ENCODE data around the gene INKA1. TPM values are rescaled to one million over a fixed set of nuclear protein-coding genes. Genes with fewer than 3 reads are reported as not detected.
A peak's percentile ranks its signal among the peaks of the same experiment; 100 is the strongest.

INKA1 gene
- total and polyA plus RNA-seq, 9 of the 15 experiments (the other 6 are each of a cell fraction or from before 2014, with no cell fraction given): 0.55 to 13.9 (median 6.7) TPM

- TF ChIP-seq, protein P1, sequence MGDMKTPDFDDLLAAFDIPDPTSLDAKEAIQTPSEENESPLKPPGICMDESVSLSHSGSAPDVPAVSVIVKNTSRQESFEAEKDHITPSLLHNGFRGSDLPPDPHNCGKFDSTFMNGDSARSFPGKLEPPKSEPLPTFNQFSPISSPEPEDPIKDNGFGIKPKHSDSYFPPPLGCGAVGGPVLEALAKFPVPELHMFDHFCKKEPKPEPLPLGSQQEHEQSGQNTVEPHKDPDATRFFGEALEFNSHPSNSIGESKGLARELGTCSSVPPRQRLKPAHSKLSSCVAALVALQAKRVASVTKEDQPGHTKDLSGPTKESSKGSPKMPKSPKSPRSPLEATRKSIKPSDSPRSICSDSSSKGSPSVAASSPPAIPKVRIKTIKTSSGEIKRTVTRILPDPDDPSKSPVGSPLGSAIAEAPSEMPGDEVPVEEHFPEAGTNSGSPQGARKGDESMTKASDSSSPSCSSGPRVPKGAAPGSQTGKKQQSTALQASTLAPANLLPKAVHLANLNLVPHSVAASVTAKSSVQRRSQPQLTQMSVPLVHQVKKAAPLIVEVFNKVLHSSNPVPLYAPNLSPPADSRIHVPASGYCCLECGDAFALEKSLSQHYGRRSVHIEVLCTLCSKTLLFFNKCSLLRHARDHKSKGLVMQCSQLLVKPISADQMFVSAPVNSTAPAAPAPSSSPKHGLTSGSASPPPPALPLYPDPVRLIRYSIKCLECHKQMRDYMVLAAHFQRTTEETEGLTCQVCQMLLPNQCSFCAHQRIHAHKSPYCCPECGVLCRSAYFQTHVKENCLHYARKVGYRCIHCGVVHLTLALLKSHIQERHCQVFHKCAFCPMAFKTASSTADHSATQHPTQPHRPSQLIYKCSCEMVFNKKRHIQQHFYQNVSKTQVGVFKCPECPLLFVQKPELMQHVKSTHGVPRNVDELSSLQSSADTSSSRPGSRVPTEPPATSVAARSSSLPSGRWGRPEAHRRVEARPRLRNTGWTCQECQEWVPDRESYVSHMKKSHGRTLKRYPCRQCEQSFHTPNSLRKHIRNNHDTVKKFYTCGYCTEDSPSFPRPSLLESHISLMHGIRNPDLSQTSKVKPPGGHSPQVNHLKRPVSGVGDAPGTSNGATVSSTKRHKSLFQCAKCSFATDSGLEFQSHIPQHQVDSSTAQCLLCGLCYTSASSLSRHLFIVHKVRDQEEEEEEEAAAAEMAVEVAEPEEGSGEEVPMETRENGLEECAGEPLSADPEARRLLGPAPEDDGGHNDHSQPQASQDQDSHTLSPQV (IDR thresholded peaks at IDR 0.05): peak; percentile 41; the same call in 1 of the 2 replicates
- TF ChIP-seq THAP12 (CRISPR knock-in tag; IDR thresholded peaks at IDR 0.05): no peak
- TF ChIP-seq THAP7 (CRISPR knock-in tag; IDR thresholded peaks at IDR 0.05): no peak
- TF ChIP-seq CREM (IDR thresholded peaks at IDR 0.05; ENCODE audit: low read depth): no peak
- TF ChIP-seq, protein P2, sequence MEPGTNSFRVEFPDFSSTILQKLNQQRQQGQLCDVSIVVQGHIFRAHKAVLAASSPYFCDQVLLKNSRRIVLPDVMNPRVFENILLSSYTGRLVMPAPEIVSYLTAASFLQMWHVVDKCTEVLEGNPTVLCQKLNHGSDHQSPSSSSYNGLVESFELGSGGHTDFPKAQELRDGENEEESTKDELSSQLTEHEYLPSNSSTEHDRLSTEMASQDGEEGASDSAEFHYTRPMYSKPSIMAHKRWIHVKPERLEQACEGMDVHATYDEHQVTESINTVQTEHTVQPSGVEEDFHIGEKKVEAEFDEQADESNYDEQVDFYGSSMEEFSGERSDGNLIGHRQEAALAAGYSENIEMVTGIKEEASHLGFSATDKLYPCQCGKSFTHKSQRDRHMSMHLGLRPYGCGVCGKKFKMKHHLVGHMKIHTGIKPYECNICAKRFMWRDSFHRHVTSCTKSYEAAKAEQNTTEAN (CRISPR knock-in tag; IDR thresholded peaks at IDR 0.05): no peak
- peak; percentile 79 for TF ChIP-seq EGR1 (conservative IDR thresholded peaks at IDR 0.05)
- TF ChIP-seq MAFG (tag; conservative IDR thresholded peaks at IDR 0.05): no peak
- no peak for TF ChIP-seq CAMTA2 (CRISPR knock-in tag; conservative IDR thresholded peaks at IDR 0.05)
- no peak for TF ChIP-seq TAF7 (tag; IDR thresholded peaks at IDR 0.05)
- TF ChIP-seq CBFB (CRISPR knock-in tag; IDR thresholded peaks at IDR 0.05): no peak
- no peak for TF ChIP-seq MTA2 (IDR thresholded peaks at IDR 0.05; ENCODE audit: low read depth)
- TF ChIP-seq, protein P3, sequence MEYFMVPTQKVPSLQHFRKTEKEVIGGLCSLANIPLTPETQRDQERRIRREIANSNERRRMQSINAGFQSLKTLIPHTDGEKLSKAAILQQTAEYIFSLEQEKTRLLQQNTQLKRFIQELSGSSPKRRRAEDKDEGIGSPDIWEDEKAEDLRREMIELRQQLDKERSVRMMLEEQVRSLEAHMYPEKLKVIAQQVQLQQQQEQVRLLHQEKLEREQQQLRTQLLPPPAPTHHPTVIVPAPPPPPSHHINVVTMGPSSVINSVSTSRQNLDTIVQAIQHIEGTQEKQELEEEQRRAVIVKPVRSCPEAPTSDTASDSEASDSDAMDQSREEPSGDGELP (CRISPR knock-in tag; IDR thresholded peaks at IDR 0.05; ENCODE audit: borderline replicate concordance): peak; percentile 70
- no peak for TF ChIP-seq ZNF184 (CRISPR knock-in tag; IDR thresholded peaks at IDR 0.05)
- TF ChIP-seq POLR3G (IDR thresholded peaks at IDR 0.05; ENCODE audit: extremely low read depth, insufficient read length, insufficient replicate concordance): no peak
- peak; percentile 55; the same call in 1 of the 2 replicates for TF ChIP-seq TEAD4 (IDR thresholded peaks at IDR 0.05; ENCODE audit: low read length)
- TF ChIP-seq TEAD4 (CRISPR knock-in tag; IDR thresholded peaks at IDR 0.05; ENCODE audit: borderline replicate concordance): no peak
- no peak for TF ChIP-seq U2AF2 (optimal IDR thresholded peaks at IDR 0.05; ENCODE audit: low read depth, low read length)
- no peak for TF ChIP-seq NR2C2 (CRISPR knock-in tag; IDR thresholded peaks at IDR 0.05)
- peak; percentile 11; the same call in 1 of the 2 replicates for TF ChIP-seq NR2C2 (tag; IDR thresholded peaks at IDR 0.05)
These were observed 3.0 kb downstream of the INKA1 start (continued) for GRCh38 chr3:49805897-49806701.

Measured in K562 (cell line).